Measurements from ENCODE around the gene TMPRSS9. TPM values are rescaled to one million over a fixed set of nuclear protein-coding genes. Genes with fewer than 3 reads are reported as not detected.
"Not testable (repeated sequence)": the region's sequence is repeated elsewhere in the genome, so short reads cannot be mapped to it uniquely, and the experiment has no call there.

The TMPRSS9 gene
- total RNA-seq, 2 experiments from 2014 or later: not detected

DNA sequence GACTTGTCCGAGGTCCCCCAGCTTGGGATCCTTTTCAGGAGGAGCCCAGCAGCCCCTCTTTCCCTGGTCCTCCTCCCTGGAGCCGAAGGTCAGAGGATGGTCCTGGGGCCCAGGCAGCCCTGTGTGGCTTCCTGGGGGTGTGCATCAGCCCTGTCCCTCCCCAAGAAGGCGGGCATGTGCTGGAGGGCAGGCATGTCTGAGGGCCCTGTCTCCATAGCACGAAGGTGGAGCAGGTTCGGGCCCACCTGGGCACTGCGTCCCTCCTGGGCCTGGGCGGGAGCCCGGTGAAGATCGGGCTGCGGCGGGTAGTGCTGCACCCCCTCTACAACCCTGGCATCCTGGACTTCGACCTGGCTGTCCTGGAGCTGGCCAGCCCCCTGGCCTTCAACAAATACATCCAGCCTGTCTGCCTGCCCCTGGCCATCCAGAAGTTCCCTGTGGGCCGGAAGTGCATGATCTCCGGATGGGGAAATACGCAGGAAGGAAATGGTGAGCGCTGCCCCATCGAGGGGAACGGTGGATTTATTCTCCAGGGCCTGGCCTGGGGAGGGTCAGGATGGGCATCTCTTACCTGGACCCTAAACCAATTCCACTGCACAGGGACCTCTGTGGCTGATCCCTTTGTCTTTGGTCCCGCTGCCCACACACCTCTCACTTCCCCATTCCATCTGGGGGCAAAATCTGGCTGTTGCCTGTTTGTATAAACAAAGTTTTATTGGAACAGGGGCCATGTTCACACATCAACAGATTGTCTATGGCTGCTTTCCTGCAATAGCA, 56.4 kb downstream of the TMPRSS9 start:
- H3K9me3 Mint-ChIP-seq: no peaks in the 10 kb centered on the region
- no peak for DNase-seq
- intact Hi-C loops (cut with micrococcal nuclease): no loop called here
- H3K4me3 Mint-ChIP-seq: no peak overlapping the region
- no peak overlapping the region for H3K27ac Mint-ChIP-seq
- H3K27me3 Mint-ChIP-seq (ENCODE audit: low read depth): no peaks in the 10 kb centered on the region
- H3K36me3 Mint-ChIP-seq (ENCODE audit: low read depth): peaks cover 8% of the 10 kb centered on the region
- H3K4me1 Mint-ChIP-seq (ENCODE audit: low read depth): no peaks in the 10 kb centered on the region
- CTCF ChIA-PET: interaction anchor here (0.6 kb wide), 1 partner anchor 1839 kb away, joined by 3 read pairs; no protein-coding TSS in a partner anchor

DNA sequence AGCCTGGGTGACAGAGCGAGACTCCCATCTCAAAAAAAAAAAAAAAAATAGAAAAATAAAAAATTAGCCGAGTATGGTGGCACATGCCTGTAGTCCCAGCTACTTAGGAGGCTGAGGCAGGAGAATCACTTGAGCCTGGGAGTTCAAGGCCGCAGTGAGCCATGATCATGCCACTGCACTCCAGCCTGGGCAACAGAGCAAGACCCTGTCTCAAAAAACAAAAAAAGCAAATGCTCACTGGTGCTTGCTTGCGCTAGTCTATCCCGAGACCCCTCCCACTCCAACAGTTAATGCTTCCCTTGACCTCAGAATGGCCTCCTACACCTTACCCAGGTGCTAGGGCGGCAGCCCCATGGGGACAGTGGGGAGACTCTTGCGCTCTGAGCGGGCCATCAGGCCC, 57.4 kb downstream of the TMPRSS9 start:
- intact Hi-C loops (cut with micrococcal nuclease); H3K27ac Mint-ChIP-seq; H3K27me3 Mint-ChIP-seq (ENCODE audit: low read depth); DNase-seq; H3K4me3 Mint-ChIP-seq; H3K4me1 Mint-ChIP-seq (ENCODE audit: low read depth); H3K9me3 Mint-ChIP-seq; H3K36me3 Mint-ChIP-seq (ENCODE audit: low read depth): not testable (repeated sequence)
- CTCF ChIA-PET: interaction anchor here (0.6 kb wide), 1 partner anchor 1838 kb away, joined by 3 read pairs; no protein-coding TSS in a partner anchor

DNA sequence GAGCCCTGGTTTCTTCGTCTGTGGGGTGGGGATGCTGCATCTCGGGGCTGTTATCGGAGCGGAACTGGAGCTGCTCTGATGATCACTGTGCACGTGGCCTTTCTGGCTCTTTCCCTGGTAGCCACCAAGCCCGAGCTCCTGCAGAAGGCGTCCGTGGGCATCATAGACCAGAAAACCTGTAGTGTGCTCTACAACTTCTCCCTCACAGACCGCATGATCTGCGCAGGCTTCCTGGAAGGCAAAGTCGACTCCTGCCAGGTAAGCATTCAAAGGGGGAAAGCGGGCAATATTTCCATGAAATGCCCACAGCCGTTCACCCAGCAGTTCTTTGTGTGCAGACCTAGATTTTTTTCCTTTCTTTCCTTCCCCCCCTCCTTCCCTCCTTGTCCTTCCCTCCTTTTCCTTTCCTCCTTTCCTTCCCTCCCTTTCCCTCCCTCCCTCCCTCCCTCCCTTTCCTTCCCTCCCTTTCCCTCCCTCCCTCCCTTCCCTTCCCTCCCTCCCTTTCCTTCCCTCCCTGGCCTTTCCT, 57.9 kb downstream of the TMPRSS9 start:
- CTCF ChIA-PET: no interaction called here
- Mint-ChIP-seq H3K27ac (no peak overlapping the region), H3K9me3 (no peaks in the 10 kb centered on the region), H3K27me3 (ENCODE audit: low read depth) (no peaks in the 10 kb centered on the region), H3K4me3 (no peak overlapping the region), H3K4me1 (ENCODE audit: low read depth) (no peaks in the 10 kb centered on the region), H3K36me3 (ENCODE audit: low read depth) (peaks cover 8% of the 10 kb centered on the region)
- intact Hi-C loops (cut with micrococcal nuclease): no loop called here
- no peak for DNase-seq

DNA sequence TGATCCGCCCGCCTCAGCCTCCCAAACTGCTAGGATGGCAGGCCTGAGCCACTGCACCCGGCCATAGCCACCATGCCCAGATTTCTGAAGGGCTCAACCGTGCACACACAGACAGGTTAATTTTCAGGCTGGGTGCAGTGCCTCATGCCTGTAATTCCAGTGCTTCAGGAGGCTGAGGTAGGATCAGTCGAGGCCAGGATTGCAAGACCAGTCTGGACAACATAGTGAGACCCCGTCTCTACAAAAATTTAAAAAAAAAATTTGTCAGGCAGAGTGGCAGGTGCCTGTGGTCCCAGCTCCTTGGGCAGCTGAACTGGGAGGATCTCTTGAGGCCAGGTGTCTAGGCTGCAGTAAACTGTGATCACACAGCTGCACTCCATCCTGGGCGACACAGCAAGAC, 59.7 kb downstream of the TMPRSS9 start:
- intact Hi-C loops (cut with micrococcal nuclease): no loop called here
- no peak for DNase-seq
- peaks cover 8% of the 10 kb centered on the region for H3K36me3 Mint-ChIP-seq (ENCODE audit: low read depth)
- H3K4me1 Mint-ChIP-seq (ENCODE audit: low read depth): no peaks in the 10 kb centered on the region
- H3K4me3 Mint-ChIP-seq: no peak overlapping the region
- CTCF ChIA-PET: no interaction called here
- H3K27me3 Mint-ChIP-seq (ENCODE audit: low read depth): no peaks in the 10 kb centered on the region
- no peaks in the 10 kb centered on the region for H3K9me3 Mint-ChIP-seq
- no peak overlapping the region for H3K27ac Mint-ChIP-seq

DNA sequence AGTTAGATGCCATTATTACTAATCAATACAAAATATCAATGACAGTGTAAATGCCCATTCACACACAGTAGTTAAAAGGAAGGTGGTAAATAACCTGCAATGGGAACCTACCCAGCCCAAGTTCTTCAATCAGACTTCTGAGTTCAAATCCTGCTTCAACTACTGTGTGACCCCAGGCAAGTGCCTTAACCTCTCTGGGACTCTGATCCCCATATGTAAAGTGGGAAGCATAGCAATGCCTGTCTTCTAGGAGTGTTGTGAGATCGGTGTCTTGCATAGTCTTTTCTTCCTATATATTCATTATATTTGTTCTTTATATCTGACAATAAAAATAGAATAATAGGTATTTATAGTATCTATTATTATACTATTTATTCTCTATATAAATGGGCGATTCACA, 60.4 kb downstream of the TMPRSS9 start:
- Mint-ChIP-seq H3K4me1 (ENCODE audit: low read depth) (peaks cover under 1% of the 10 kb centered on the region), H3K27me3 (ENCODE audit: low read depth) (no peaks in the 10 kb centered on the region), H3K27ac (no peak overlapping the region), H3K4me3 (no peak overlapping the region), H3K36me3 (ENCODE audit: low read depth) (peaks cover 8% of the 10 kb centered on the region), H3K9me3 (no peaks in the 10 kb centered on the region)
- DNase-seq: no peak
- intact Hi-C loops (cut with micrococcal nuclease): no loop called here
- CTCF ChIA-PET: interaction anchor here (0.6 kb wide), 1 partner anchor 19 kb away, joined by 3 read pairs; no protein-coding TSS in a partner anchor

DNA sequence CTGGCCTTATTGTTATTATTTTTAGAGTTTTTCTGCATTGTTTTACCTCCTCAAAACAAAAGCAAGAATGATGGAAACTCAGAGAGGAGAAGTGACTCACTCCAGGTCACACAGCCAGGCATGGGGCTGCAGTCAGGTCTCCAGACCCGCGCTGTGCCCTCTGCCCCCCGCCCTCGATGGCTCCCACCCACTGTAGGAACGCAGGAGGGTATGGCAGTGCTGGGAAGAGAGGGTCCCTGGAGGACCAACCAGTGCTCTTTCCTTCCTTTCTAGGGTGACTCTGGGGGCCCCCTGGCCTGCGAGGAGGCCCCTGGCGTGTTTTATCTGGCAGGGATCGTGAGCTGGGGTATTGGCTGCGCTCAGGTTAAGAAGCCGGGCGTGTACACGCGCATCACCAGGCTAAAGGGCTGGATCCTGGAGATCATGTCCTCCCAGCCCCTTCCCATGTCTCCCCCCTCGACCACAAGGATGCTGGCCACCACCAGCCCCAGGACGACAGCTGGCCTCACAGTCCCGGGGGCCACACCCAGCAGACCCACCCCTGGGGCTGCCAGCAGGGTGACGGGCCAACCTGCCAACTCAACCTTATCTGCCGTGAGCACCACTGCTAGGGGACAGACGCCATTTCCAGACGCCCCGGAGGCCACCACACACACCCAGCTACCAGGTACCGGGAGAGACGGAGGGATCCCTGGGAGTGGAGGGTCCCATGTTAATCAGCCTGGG, 61.7 kb downstream of the TMPRSS9 start:
- Mint-ChIP-seq H3K27me3 (ENCODE audit: low read depth) (no peaks in the 10 kb centered on the region), H3K27ac (no peak overlapping the region), H3K36me3 (ENCODE audit: low read depth) (peaks cover 13% of the 10 kb centered on the region), H3K9me3 (no peaks in the 10 kb centered on the region), H3K4me3 (no peak overlapping the region), H3K4me1 (ENCODE audit: low read depth) (peaks cover 9% of the 10 kb centered on the region)
- intact Hi-C loops (cut with micrococcal nuclease): no loop called here
- DNase-seq: no peak
- CTCF ChIA-PET: interaction anchor here (0.6 kb wide), 1 partner anchor 248 kb away, joined by 4 read pairs; no protein-coding TSS in a partner anchor

DNA sequence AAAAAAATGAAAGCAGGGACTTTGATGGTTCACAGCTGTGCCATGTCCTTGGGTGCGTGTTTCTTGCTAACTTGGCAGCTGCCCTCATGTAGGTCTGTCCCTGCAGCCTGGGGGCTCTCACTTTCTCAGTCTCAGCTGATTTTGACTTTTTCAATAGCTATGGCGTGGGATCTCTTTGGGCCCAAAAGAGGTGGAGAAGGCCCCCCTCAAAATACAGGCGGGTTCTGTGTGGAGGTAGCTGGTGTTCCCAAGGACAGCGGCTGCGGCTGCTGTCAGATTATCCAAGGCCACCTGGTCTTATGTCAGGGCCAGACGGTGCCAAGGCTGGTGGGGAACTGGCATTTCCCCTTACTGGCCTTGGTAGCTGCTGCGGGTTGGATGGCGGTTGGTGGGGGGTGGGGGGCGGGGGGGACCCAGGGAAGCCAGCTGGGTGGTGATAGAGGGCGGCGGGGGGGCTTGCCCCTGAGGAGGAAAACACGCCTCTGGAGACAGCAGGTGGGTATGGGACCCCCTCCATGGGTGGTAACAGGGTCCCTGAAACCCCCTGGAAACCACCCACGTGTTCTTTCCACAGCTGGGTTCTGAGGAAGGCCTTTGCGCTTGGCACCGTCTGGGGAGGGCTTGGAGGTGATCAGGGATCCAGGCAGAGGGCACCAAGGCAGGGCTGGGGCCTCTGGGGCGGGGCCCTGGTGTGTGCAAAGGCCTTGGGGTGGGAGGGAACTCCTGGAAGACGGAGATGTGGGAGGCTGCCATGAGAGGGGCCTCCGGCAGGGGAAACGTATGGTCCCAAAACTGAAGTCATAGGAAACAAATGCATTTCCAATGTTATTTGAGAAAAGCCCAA, 63.2 kb downstream of the TMPRSS9 start:
- CTCF ChIA-PET: interaction anchor here (0.8 kb wide), 1 partner anchor 188 kb away, joined by 5 read pairs; no protein-coding TSS in a partner anchor
- H3K4me3 Mint-ChIP-seq: no peak overlapping the region
- no peak overlapping the region for H3K27ac Mint-ChIP-seq
- no peaks in the 10 kb centered on the region for H3K27me3 Mint-ChIP-seq (ENCODE audit: low read depth)
- peaks cover 14% of the 10 kb centered on the region for H3K36me3 Mint-ChIP-seq (ENCODE audit: low read depth)
- intact Hi-C loops (cut with micrococcal nuclease): no loop called here
- DNase-seq: no peak
- peaks cover 13% of the 10 kb centered on the region for H3K4me1 Mint-ChIP-seq (ENCODE audit: low read depth)
- H3K9me3 Mint-ChIP-seq: no peaks in the 10 kb centered on the region

DNA sequence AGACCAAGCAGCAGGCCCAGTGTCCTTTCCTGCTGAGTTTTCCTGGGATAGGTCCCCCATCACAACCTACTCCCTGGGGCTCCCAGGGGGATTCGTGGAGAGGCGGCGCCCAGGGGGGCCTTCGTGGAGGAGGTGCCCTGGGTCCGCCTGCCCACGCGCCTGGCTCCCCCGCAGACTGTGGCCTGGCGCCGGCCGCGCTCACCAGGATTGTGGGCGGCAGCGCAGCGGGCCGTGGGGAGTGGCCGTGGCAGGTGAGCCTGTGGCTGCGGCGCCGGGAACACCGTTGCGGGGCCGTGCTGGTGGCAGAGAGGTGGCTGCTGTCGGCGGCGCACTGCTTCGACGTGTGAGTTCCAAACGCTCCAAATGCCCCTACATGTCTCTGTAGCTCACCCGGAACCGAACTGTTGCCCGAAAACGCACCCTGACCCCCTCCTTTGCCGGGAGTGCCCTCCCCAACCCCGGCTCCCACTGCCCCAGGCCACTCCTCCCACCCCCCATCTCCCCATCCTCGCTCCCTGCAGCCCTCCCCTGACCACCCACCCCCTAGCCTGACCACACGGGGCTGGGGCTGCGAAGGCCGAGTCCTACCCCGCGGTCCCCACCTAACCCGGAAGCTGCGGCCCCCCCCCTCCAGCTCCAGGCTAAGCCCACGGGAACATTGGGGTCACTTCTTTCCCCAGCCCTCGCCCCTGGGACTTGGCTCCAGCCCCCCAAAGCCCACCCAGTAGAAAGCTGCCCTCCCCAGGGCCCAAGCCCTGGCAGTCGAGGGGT, 64.0 kb downstream of the TMPRSS9 start:
- peaks cover 14% of the 10 kb centered on the region for H3K36me3 Mint-ChIP-seq (ENCODE audit: low read depth)
- DNase-seq: no peak
- no peaks in the 10 kb centered on the region for H3K9me3 Mint-ChIP-seq
- H3K4me3 Mint-ChIP-seq: no peak overlapping the region
- H3K27ac Mint-ChIP-seq: no peak overlapping the region
- H3K27me3 Mint-ChIP-seq (ENCODE audit: low read depth): no peaks in the 10 kb centered on the region
- peaks cover 13% of the 10 kb centered on the region for H3K4me1 Mint-ChIP-seq (ENCODE audit: low read depth)
- intact Hi-C loops (cut with micrococcal nuclease): no loop called here
- CTCF ChIA-PET: no interaction called here

DNA sequence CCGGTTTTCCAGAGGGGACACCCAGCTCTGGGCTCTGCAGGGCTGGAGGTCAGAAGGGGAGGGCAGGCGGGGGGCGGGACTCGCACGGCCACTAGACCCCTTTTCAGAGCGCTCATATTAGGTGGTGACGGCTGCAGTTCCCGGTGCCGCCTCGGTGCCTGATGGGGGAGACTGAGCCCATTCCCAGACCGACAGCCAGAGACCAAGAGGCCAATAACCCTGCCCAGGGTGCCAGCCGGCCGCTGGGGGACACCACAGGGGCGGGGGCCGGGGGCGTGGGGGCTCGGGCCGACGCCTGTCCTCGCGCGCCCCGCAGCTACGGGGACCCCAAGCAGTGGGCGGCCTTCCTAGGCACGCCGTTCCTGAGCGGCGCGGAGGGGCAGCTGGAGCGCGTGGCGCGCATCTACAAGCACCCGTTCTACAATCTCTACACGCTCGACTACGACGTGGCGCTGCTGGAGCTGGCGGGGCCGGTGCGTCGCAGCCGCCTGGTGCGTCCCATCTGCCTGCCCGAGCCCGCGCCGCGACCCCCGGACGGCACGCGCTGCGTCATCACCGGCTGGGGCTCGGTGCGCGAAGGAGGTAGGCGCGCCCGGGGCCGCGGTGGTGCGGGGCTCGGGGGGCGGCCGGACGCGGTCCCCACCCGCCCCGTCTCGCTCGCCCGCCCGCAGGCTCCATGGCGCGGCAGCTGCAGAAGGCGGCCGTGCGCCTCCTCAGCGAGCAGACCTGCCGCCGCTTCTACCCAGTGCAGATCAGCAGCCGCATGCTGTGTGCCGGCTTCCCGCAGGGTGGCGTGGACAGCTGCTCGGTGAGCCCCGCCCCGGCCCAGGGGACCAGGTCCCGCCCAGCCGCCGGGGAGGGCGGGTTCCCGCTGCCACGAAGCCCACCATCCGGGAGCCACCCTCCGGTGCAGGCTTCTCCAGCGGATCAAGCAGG, 64.9 kb downstream of the TMPRSS9 start:
- intact Hi-C loops (cut with micrococcal nuclease): no loop called here
- no peaks in the 10 kb centered on the region for H3K27me3 Mint-ChIP-seq (ENCODE audit: low read depth)
- peaks cover 13% of the 10 kb centered on the region for H3K4me1 Mint-ChIP-seq (ENCODE audit: low read depth)
- peaks cover 14% of the 10 kb centered on the region for H3K36me3 Mint-ChIP-seq (ENCODE audit: low read depth)
- no peak for DNase-seq
- no peaks in the 10 kb centered on the region for H3K9me3 Mint-ChIP-seq
- no peak overlapping the region for H3K27ac Mint-ChIP-seq
- CTCF ChIA-PET: no interaction called here
- no peak overlapping the region for H3K4me3 Mint-ChIP-seq

DNA sequence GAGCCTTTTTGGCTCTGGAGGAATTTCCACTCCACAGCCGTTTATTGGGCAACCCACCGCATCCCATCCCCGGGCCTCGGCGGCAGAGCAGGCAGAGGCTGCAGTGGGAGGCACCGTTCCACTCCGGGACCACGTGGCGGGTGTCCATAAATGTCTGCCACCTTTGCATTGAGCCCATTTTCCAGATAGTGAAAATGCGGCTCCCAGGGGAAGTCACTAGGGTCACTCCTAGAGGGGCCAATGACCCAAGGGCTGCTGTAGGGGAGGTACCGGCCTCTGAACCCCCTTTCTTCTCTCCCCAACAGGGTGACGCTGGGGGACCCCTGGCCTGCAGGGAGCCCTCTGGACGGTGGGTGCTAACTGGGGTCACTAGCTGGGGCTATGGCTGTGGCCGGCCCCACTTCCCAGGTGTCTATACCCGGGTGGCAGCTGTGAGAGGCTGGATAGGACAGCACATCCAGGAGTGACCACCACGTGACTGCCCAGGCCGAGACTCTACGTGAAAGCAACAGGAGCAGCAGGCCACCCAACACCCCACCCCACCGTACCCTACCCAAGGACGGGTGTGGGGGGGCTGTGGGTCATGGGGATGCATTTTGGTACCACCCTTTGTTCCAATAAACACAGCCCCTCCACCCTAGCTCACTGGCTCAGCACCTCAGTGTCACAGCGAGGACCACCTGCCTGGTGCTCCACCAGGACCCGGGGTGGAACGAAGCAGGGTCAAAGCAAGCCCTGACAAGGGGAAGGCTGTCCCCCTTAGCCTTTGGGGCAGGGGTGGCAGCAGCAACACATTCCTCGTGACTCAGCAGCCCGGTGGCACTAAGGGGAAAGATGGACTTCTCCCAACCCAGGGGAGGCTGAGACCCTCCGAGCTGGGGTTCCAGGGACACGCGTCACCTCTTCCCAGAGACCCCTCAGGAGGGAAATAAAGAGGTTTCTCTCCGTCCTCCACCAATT, 65.8 kb downstream of the TMPRSS9 start:
- intact Hi-C loops (cut with micrococcal nuclease): no loop called here
- DNase-seq: no peak
- Mint-ChIP-seq H3K4me1 (ENCODE audit: low read depth) (peaks cover 13% of the 10 kb centered on the region), H3K27me3 (ENCODE audit: low read depth) (no peaks in the 10 kb centered on the region), H3K27ac (no peak overlapping the region), H3K36me3 (ENCODE audit: low read depth) (peaks cover 14% of the 10 kb centered on the region), H3K4me3 (peak overlapping the region; percentile 93), H3K9me3 (no peaks in the 10 kb centered on the region)
- CTCF ChIA-PET: interaction anchor here (0.6 to 1.3 kb wide), 3 partner anchors 33 to 189 kb away, joined by 3 to 4 read pairs (median 3); no protein-coding TSS in a partner anchor

All from activated naive CD4-positive, alpha-beta T cell treated with anti-CD3 and anti-CD28 coated beads for 36 hours (primary cell).